HG03095 (cell line): ENCODE data around the gene ZNF599.
"Not testable (repeated sequence)": the region's sequence is repeated elsewhere in the genome, so short reads cannot be mapped to it uniquely, and the experiment has no call there.

Experiments used
- ATAC-seq: cut with Tn5 transposase; IDR thresholded peaks from one replicate; pipeline ENCODE4 v1.9.1; 2021; ENCODE audit warnings: moderate library complexity; ENCODE audit not compliant: unreplicated experiment

ZNF599 gene

GRCh38 chr19:34772697-34773554 lies at the start of gene ZNF599:
Gene ZNF599, minus strand, starts transcription at chr19:34773215. Its CDS starts 374 bp downstream, at chr19:34772841.
- ATAC-seq: peak; percentile 98

DNA sequence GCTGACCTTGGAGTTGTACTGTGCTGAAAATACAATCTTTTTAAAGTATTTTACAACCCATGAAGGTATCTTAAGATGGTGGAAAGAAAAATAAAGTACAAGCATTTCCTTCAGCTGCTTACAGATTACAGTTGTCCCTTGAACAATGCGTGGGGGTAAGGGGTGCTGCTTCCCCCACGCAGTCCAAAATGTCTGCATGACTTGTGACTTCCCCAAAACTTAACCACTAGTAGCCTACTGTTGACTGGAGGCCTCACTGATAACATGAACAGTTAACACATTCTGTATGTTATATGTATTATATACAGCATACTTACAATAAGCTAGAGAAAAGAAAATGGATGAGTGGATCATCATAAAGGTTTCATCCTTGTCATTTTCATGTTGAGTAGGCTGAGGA lies 45.3 kb upstream of the ZNF599 start:
- ATAC-seq: no peak

DNA sequence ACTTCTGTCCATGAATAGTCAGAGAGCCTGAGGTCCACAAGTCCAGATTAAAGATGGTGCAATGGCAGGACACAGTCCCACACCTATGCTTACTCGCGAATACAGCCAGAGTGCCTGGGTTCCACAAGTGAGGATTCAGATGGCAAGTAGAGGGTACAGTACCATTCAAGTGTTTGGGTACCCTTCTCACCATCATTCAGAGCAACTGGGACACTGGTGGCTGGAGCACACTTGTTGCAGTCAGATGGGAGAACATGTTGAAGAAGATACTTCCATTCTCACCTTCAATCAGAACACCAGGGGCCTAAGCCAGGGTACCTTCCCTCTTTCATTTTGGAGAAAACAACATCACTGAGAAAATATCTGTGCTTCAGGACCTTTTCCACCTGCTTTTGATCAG lies 43.7 kb upstream of the ZNF599 start:
- no peak for ATAC-seq

GRCh38 chr19:34808566-34808965 lies 35.6 kb upstream of the ZNF599 start:
- no peak for ATAC-seq

DNA sequence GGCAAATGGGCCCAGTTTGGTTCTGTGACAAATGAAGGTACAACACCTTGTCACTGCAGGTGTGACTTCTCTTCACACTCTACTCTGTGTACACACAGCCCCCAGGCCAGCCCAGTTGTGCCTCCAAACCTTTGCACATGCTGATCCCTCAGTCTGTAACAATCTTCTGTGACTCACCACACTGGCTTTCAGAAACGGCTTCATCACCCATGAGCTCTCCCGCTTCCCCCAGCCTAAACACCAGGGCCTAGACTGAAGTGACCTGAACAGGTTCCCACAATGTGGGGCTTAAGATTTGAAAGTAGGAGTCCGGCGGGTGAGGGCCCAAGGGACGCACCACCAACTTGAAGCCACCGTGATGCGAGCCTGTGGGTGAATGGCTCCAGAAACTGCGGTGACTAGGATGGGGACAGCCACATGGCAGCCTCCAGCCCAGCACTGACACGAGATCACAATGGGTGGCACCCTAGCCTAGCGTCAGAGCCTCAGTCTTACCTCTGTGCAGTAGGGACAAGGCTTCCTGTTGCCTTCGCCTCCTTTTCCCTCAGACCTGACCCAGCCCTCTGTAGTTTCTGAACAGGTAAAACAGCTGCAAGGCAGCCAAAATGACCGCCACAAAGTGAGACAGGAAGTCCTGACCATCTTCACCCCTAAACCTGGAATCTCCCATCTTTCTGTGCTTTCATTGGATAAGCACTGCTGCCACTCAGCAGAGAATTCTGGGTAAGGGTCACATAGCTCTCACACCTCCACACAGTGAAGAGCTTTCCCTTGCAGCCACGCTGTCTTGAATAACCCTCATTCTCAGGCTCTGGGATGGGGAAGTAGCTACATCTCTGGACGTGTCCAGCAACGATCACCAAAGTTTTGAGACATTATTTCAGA lies 34.2 kb upstream of the ZNF599 start:
- no peak for ATAC-seq

DNA sequence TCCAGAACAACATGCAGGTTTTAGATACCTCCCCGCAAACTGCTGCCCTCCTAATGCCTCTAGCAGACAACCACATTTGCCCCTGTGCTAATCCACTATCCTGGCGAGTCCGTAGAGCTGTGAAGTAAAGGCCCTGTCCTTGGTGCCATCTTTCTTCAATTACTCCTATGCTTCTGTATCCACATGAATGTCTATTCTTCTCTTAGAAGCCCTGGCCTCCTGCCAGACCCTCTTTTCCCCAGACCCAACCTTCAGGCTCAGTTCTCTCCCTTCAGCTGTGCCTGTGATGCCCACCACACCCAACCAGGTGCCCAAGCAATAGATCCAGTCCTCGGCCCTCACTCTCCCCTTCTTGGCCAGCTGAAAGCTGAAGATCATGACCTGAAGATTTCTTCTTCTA lies 31.1 kb upstream of the ZNF599 start:
- ATAC-seq: no peak

DNA sequence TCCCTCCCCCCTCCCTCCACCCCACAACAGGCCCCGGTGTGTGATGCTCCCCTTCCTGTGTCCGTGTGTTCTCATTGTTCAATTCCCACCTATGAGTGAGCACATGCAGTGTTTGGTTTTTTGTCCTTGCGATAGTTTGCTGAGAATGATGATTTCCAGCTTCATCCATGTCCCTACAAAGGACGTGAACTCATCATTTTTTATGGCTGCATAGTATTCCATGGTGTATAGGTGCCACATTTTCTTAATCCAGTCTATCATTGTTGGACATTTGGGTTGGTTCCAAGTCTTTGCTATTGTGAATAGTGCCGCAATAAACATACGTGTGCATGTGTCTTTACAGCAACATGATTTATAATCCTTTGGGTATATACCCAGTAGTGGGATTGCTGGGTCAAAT lies 23.9 kb upstream of the ZNF599 start:
- ATAC-seq: not testable (repeated sequence)

GRCh38 chr19:34794066-34794960 lies 21.3 kb upstream of the ZNF599 start:
- ATAC-seq: no peak

- ATAC-seq: no peak
These were observed 20.6 kb upstream of the ZNF599 start for GRCh38 chr19:34793565-34793964.

DNA sequence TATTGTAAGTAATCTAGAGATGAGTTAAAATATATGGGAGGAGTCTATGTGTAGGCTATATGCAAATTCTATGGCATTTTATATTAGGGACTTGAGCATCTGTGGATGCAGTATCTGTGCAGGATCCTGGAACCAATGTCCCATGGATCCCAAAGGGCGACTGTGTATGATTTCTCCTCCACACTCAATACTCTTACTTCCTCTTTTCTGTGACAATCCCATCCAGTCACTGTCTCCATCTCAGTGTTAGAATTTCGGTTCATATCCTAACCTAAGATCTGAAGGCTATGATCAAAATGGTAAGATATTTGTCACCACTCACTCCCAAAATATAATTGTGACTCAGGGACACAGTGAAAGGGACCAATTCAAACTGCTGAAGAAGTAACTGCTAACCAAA lies 15.1 kb upstream of the ZNF599 start:
- ATAC-seq: no peak

DNA sequence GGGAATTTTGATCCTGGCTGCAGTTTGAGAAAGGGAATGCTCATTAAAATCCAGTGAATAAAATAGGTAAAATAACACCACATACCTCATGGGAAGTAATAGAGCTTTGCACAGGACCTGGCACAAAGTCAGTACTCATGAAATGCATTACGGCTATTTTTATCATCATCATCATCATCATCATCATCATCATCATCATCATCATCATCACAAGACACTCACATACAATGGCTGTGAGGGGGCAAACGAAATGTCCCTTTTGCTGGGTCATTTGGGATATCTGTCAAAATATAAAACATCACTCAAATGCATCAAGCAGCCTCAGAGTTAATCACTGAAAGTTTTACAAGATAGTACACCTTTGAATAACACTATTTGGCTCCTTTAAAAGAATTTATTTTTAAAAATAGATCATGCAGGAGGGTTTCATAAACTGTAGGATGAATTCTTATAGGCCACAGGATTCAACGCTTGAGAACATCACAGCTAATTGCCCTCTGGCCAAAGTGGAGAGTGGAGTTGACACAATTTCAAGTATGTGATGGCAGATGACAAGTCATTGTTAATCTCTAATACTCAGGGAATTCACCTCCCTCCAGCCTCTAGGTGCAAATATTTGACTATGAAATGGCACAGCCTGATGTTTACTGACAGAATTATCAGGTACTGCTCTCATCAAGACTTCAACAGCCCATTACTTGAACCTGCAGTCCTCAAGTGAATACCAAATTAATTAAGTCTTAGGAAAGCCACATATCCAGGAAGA lies 14.2 kb upstream of the ZNF599 start:
- ATAC-seq: no peak

DNA sequence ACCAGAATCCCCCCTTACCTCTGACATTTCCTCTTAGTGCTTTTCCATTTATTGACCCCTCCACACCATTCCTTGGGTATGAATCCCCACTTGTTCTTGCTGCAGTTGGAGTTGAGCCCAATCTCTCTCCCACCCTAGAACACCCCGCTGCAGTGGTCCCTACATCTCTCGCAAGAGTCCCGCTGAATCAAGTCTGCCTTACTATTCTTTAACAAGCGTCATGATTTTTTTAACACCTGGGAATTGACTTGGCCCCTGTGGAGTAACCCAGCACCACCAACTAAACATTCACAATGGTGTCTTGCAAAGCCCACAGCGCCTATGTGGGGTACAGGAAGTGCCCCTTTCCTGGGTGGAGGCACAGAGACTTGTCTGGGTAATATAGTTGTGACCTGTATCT lies 13.2 kb upstream of the ZNF599 start:
- ATAC-seq: no peak

- no peak for ATAC-seq
These were observed 6.6 kb upstream of the ZNF599 start for GRCh38 chr19:34779652-34780051.

DNA sequence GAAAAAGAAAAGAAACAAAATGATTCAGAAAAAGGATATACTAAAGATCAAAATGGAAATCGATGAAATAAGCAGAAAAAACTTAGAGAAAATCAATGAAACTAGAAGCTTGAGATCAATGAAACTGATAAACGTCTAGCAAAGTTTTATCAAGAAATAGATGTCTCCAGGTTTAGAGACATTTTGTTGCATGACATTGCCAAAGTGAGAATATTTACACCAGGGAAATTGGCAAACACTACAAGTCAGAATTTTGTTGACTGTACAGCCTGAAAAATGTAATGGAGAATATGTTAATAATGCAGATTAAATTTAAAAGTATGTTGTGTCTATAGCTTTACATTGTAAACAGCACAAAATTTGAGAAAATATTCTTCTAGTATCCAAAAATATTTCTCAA lies 5.3 kb upstream of the ZNF599 start:
- no peak for ATAC-seq

DNA sequence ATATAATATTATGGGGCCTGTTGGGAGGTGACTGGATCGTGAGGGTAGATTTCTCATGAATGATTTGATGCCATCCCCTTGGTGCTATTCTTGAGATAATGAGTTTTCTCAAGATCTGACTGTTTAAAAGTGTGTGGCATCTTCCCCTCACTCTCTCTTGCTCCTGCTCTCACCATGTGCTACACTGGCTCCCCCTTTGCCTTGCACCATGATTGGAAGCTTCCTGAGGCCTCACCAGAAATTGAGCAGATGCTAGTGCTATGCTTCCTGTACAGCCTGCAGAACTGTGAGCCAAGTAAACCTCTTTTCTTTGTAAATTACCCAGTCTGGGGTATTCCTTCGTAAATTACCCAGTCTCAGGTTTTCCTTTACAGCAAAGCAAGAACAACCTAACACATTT lies 1.8 kb upstream of the ZNF599 start:
- ATAC-seq: no peak

GRCh38 chr19:34773555-34773864 lies 495 bp upstream of the ZNF599 start:
- ATAC-seq: no peak

GRCh38 chr19:34767951-34768350 lies 5.1 kb downstream of the ZNF599 start:
- ATAC-seq: no peak

GRCh38 chr19:34766386-34766785 lies 6.6 kb downstream of the ZNF599 start:
- no peak for ATAC-seq

DNA sequence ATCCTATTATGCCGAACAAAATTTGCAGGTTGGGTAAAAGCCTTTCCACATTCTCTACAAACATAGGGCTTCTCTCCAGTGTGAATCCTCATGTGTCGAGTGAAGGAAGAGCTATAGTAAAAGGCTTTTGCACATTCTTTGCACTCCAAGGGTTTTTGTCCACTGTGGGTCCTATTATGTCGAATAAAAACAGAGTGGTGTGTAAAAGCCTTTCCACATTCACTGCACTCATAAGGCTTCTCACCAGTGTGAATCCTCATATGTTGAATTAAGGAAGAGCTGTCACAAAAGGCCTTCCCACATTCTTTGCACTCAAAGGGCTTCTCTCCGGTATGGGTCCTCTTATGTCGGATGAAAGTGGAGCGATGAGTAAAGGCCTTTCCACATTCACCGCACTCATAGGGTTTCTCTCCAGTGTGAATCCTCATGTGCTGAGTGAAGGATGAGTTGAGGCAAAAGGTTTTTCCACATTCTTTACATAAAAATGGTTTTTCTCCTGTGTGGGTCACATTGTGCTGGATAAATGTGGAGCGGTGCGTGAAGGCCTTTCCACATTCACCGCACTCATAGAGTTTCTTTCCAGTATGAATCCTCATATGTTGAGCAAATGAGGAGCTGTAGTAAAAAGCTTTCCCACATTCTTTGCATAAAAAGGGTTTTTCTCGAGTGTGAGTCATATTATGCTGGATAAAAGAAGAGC lies 13.6 kb downstream of the ZNF599 start:
- ATAC-seq: no peak

DNA sequence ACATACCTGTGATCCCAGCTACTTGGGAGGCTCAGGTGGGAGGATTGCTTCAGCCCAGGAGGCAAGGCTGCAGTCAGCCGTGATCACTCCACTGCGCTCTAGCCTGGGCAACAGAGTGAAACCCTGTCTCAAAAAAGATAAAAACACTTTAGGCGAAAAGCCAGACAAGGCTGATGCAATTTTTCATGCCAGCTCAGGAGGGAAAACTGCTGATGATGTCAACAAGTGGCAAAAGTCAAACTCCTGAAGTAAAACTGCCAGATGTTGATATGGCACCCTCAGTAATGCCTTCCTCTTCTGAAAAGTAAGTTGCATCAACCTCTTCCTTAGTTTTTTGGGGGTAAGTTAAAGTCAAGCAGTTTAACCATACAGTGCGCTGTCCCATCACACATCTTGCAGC lies 15.6 kb downstream of the ZNF599 start:
- ATAC-seq: no peak
